Breast epithelium (tissue), 3 donors: ENCODE results near the gene PAMR1.

Source experiments
- POLR2AphosphoS5 ChIP-seq, 3 donors: sonication (generic); formaldehyde crosslinking; IDR thresholded peaks; one replicate each; pipeline ENCODE4 v1.6.1; 2017; ENCODE audit warnings: antibody characterized with exemption in 3 of 3
- TF ChIP-seq, protein P1 (sequence below), 3 donors: fragments of 450-650 bp; IDR thresholded peaks; one replicate each; pipeline ENCODE4 v1.5.1; 2016 to 2017; ENCODE audit warnings: antibody characterized with exemption in 3 of 3, mild to moderate bottlenecking in 3 of 3, moderate library complexity in 3 of 3

DNA sequence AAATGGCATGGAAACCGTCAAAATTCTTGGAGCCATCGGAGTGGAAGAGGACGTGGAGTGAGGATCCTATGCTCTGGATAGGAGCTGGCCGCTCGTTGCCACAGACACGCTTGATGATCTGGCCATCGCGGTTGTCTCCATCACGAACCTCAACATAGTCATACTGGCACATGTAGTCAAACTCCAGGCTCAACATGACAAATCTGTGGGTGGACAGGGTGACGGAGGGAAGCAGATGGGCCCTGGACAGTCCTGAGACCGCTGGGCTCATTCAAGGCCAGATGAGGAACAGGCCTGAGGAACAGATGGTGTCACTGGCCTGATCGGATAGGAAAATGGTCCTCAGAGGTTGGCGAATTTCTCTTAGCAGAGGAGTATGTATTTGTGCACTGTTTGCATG lies 54.8 kb downstream of the PAMR1 start:
- TF ChIP-seq, protein P1, sequence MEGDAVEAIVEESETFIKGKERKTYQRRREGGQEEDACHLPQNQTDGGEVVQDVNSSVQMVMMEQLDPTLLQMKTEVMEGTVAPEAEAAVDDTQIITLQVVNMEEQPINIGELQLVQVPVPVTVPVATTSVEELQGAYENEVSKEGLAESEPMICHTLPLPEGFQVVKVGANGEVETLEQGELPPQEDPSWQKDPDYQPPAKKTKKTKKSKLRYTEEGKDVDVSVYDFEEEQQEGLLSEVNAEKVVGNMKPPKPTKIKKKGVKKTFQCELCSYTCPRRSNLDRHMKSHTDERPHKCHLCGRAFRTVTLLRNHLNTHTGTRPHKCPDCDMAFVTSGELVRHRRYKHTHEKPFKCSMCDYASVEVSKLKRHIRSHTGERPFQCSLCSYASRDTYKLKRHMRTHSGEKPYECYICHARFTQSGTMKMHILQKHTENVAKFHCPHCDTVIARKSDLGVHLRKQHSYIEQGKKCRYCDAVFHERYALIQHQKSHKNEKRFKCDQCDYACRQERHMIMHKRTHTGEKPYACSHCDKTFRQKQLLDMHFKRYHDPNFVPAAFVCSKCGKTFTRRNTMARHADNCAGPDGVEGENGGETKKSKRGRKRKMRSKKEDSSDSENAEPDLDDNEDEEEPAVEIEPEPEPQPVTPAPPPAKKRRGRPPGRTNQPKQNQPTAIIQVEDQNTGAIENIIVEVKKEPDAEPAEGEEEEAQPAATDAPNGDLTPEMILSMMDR (IDR thresholded peaks at IDR 0.05), result no peak
- no peak for TF ChIP-seq POLR2AphosphoS5 (IDR thresholded peaks at IDR 0.05)
